GM12878 (cell line): Measurements from ENCODE around the gene FERMT3. TPM values are rescaled to one million over a fixed set of nuclear protein-coding genes. Genes with fewer than 3 reads are reported as not detected.

Experiments used
- BCL3 ChIP-seq: IDR thresholded peaks from 2 replicates; pipeline ENCODE4 v1.6.1; 2011; ENCODE audit warnings: borderline replicate concordance, low read depth, mild to moderate bottlenecking, moderate library complexity, low read length; ENCODE audit not compliant: insufficient read depth, poor library complexity, severe bottlenecking
- GATAD2B ChIP-seq: fragments of 450-650 bp; conservative IDR thresholded peaks from 2 replicates; pipeline ENCODE4 v1.6.1; 2017; ENCODE audit warnings: low read depth, mild to moderate bottlenecking, moderate library complexity
- IKZF2 ChIP-seq, 2 experiments: fragments of 450-650 bp; IDR thresholded peaks; 2 replicates each; pipeline ENCODE4 v1.6.1; 2017; ENCODE audit warnings: mild to moderate bottlenecking in 2 of 2, moderate library complexity in 2 of 2
- NKRF ChIP-seq: fragments of 450-650 bp; conservative IDR thresholded peaks from 2 replicates; pipeline ENCODE4 v1.6.1; 2017; ENCODE audit warnings: mild to moderate bottlenecking, moderate library complexity
- SPI1 ChIP-seq: IDR thresholded peaks from 2 replicates; pipeline ENCODE4 v1.6.1; 2011; ENCODE audit warnings: low read depth, mild to moderate bottlenecking, low read length, moderate library complexity, borderline replicate concordance; ENCODE audit not compliant: insufficient read depth
- WRNIP1 ChIP-seq: IDR thresholded peaks from 2 replicates; pipeline ENCODE4 v1.6.1; 2011; ENCODE audit warnings: low read depth, low read length, improper control_type of control experiment, borderline replicate concordance
- ZNF217 ChIP-seq: fragments of 450-650 bp; IDR thresholded peaks from 2 replicates; pipeline ENCODE4 v1.6.1; 2017; ENCODE audit warnings: antibody characterized with exemption, mild to moderate bottlenecking
- polyA plus RNA-seq, 11 experiments: library from polyadenylated mRNA; depleted of rRNA in 4 of 11; unstranded in 6 of 11; stranded (reverse) in 5 of 11; fragments of >200 nt; fragmentation: Nextera tagmentation in 4 of 11; fragmentation: Illumina TruSeq in 1 of 11; extraction: Ambion mirVana in 4 of 11; extraction: Trizol in 1 of 11; gene quantifications; 1 replicate in 1 of 11; 2 replicates in 10 of 11; pipeline versions ENCODE4 v1.2.1 to v1.2.3, GENCODE V29; 2011 to 2016; ENCODE audit warnings: inconsistent platforms in 2 of 11, missing spikeins in 2 of 11, low read depth in 1 of 11
- total RNA-seq, 4 experiments: library from RNA; depleted of rRNA in 3 of 4; stranded (reverse); fragments of >200 nt in 3 of 4; fragmentation: Illumina TruSeq in 1 of 4; extraction: Trizol in 1 of 4; gene quantifications; 2 replicates each; pipeline versions ENCODE4 v1.2.1 to v1.2.3, GENCODE V29; 2013 to 2021
- TF ChIP-seq, protein P1 (sequence below): fragments of 450-650 bp; IDR thresholded peaks from 2 replicates; pipeline ENCODE4 v1.6.1; 2017; ENCODE audit warnings: antibody characterized with exemption, mild to moderate bottlenecking, moderate library complexity
- TF ChIP-seq, protein P2 (sequence below): IDR thresholded peaks from 2 replicates; pipeline ENCODE4 v1.6.1; 2012; ENCODE audit warnings: low read depth, low read length, improper control_type of control experiment
- TF ChIP-seq, protein P3 (sequence below): fragments of 450-650 bp; IDR thresholded peaks from 2 replicates; pipeline ENCODE4 v1.6.1; 2017; ENCODE audit warnings: borderline replicate concordance

The FERMT3 gene
- total and polyA plus RNA-seq, 10 of the 15 experiments (the other 5 are each of a cell fraction or from before 2014, with no cell fraction given), result 2.0 to 211 (median 114) TPM

DNA sequence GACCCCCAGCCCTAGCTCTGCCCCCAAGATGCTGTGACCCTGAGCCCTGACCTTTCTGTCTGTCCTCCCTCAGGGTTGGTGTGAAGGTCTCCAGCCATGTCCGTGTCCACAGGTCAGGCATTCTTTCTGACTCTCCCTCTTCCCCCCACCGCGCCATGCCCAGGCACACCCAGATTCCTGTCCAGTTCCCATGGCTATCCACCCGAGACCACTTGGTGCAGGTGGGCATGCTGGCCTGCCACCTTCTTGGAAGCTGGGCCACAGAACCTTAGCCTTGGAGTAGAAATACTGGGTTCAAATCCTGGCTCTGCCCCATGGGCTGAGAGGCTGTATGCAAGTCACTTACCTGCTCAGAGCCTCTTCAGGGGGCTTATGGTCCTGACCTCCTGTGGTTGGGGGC is 42.5 kb downstream of the FERMT3 start (continued):
- TF ChIP-seq, protein P1, sequence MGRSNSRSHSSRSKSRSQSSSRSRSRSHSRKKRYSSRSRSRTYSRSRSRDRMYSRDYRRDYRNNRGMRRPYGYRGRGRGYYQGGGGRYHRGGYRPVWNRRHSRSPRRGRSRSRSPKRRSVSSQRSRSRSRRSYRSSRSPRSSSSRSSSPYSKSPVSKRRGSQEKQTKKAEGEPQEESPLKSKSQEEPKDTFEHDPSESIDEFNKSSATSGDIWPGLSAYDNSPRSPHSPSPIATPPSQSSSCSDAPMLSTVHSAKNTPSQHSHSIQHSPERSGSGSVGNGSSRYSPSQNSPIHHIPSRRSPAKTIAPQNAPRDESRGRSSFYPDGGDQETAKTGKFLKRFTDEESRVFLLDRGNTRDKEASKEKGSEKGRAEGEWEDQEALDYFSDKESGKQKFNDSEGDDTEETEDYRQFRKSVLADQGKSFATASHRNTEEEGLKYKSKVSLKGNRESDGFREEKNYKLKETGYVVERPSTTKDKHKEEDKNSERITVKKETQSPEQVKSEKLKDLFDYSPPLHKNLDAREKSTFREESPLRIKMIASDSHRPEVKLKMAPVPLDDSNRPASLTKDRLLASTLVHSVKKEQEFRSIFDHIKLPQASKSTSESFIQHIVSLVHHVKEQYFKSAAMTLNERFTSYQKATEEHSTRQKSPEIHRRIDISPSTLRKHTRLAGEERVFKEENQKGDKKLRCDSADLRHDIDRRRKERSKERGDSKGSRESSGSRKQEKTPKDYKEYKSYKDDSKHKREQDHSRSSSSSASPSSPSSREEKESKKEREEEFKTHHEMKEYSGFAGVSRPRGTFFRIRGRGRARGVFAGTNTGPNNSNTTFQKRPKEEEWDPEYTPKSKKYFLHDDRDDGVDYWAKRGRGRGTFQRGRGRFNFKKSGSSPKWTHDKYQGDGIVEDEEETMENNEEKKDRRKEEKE, result no peak
- TF ChIP-seq, protein P2, sequence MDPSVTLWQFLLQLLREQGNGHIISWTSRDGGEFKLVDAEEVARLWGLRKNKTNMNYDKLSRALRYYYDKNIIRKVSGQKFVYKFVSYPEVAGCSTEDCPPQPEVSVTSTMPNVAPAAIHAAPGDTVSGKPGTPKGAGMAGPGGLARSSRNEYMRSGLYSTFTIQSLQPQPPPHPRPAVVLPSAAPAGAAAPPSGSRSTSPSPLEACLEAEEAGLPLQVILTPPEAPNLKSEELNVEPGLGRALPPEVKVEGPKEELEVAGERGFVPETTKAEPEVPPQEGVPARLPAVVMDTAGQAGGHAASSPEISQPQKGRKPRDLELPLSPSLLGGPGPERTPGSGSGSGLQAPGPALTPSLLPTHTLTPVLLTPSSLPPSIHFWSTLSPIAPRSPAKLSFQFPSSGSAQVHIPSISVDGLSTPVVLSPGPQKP, result no peak
- no peak for TF ChIP-seq WRNIP1
- no peak for TF ChIP-seq GATAD2B
- TF ChIP-seq BCL3, result no peak
- TF ChIP-seq SPI1, result no peak
- TF ChIP-seq, protein P3, sequence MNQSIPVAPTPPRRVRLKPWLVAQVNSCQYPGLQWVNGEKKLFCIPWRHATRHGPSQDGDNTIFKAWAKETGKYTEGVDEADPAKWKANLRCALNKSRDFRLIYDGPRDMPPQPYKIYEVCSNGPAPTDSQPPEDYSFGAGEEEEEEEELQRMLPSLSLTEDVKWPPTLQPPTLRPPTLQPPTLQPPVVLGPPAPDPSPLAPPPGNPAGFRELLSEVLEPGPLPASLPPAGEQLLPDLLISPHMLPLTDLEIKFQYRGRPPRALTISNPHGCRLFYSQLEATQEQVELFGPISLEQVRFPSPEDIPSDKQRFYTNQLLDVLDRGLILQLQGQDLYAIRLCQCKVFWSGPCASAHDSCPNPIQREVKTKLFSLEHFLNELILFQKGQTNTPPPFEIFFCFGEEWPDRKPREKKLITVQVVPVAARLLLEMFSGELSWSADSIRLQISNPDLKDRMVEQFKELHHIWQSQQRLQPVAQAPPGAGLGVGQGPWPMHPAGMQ, result no peak
- TF ChIP-seq NKRF, result no peak
- no peak for TF ChIP-seq ZNF217
- TF ChIP-seq IKZF2 (IDR thresholded peaks at IDR 0.05), result no peak
